Activated CD8-positive, alpha-beta memory T cell treated with anti-CD3 and anti-CD28 coated beads, Interleukin-2, amount 50 U/mL, for 1 hour (primary cell): Measurements from ENCODE around the gene MAN1A1.

ENCODE experiments used
- DNase-seq: peaks from one replicate; pipeline ENCODE4 v3.0.0-alpha.2; 2020; ENCODE audit errors: extremely low read depth

Gene MAN1A1

DNA sequence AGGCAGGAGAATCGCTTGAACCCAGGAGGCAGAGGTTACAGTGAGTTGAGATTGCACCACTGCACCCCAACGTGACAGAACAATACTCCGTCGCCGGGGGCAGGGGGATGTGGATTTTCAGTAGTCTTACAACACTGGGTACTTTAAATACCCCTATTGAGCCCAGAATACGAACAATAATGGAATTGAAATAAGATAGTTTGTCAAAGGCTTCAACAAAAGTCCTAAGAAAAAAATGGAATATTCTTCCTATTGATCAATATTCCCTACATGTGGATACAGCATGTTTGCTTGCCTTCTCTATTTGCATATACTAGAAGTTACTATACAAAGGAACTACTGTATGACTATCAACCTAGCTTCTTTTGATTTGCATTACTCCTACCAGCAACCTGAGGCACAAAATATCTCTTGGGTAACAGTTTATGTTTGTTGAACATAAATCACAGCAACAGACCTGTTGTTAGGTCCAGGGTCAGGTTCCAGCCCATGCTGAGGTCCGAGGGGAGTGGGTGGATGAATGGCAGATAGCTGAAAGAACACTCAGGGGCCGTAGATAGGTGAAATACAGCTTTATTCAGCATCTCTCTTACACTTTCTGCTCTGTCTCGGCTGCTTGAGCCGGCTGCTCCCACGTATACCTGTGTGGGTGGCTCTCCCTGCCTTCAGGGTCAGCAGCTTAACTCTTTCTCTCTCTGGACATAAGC lies 23.8 kb downstream of the MAN1A1 start:
- no peak for DNase-seq

DNA sequence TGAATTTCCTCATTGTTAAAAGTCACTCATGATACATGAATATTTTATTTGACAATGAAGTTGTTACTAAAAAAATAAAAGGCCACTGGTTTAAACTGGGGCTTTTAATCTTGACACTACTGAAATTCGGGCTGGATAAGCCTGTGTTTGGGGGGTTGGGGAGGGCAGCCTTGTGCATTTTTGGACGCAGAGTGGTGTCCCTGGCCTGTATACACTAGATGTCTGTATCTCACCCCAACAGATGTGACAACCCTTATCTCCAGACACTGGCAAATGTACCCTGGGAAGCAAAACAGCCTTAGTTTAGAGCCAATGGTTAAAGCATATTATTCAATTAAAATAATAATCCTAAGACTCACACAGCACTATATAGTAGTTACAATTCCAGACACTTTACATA lies 24.8 kb downstream of the MAN1A1 start:
- no peak for DNase-seq

DNA sequence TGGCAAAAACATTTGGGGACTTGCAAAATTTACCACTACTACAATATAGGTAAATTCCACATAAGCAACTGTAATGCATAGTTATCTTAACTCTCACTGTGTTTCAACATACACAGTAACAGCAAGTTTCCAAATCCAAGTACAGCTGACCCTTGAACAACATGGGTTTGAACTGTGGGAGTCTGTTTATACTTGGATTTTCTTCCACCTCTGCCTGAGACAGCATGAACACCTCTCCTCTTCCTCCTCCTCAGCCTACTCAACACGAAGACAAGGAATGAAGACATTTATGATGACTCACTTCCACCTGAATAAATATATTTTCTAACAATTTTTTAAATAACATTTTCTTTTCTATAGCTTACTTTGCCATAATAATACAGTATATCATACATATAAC lies 25.6 kb downstream of the MAN1A1 start:
- no peak for DNase-seq

DNA sequence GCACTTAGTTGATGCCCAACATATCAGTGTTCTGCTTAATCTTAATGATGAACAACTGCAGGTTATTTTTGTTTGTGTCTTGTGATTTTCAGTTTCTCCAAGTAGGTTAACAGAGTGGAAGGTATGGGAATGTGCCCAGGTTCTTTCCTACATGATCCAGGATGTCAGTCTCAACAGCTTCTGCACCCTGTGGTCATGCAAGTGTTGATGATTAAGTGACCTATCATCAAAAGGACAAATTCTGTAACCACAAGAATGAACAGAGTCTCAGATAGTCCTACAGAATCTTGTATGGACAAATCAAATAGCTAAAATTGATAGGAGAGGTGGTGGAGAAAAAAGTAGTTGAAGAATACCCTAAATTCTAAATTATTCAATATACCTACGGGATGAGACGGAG lies 26.1 kb downstream of the MAN1A1 start:
- DNase-seq = no peak

DNA sequence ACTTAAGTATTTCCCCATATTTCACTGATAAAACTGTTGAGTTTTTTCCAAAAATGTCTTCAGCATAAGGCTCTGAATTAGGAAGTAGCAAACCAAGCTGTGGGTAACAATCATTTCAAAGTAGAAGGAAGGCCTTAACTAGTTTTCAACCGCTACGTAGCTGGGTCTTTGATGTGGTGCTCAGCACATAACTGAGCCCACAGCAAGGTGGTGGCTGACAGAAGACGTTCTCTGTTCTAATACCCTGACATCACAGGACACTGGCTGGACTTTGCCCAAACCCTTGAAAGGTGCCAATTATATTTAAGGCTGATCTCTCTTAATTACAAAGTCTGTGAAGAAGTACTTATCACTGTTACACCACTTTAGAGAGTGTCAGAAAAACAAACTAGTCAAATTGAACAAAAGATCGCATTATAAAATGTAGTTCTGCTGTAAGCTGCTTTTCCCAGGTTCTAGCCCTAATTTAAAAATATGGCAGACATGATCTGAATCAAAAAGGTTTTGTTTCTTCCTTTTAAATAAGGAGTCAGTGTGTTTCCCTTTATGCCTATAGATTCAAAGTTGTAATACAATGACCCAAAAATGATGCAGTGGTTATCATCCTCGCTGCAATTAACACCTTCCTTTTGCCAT lies 26.7 kb downstream of the MAN1A1 start:
- DNase-seq = no peak

DNA sequence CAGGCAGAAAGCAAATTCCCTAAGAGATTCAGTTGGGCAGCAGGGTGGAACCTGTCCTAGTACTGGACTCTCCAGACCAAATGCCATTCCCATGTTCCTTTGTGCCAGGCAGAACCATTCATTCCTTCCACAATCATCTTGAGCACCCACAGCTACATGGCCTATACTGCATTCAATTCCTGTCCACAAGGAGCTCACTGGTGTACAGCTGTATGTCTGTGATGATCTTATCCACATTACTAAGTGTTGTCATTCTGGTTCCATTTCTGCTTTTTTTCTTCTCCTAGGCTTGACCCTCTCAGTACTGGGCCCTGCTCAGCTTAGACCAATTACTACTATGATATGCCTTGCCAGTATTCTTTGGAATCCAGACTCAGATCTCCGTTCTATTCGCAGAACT lies 27.5 kb downstream of the MAN1A1 start:
- no peak for DNase-seq

DNA sequence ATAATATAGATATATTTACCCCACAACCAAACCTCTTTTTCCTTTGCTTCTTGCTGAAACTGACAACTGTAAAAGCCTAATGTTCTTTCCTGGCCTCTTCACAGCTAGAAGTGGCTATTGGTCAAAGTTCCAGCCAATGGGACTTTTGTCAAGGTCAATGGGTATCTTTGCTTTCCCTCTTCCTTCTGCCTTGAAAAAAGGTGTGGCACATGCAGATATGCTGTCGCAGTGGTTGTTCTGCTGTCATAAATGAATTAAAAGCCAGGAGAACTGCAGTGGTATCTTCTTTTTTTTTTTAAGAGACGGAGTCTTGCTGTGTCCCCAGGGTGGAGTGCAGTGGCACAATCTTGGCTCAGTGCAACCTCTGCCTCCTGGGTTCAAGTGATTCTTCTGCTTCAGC lies 29.9 kb downstream of the MAN1A1 start:
- DNase-seq = no peak

DNA sequence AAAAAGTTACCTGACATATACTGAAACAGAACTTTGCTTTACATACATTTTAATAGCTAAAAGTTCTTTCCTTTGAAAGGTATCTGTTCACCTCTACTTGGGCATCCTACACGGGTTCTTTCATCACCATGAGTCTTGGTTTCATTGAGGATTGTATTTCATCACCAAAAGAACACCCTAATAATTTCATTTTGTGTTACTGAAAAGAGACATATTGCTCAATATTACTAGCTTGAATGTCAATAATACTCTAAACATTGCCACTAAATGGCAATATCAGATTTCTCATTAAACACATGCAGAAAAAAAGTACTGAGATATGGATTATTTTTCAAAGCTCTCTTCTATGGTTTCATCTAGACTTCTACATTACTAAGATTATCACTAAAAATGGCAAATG lies 30.8 kb downstream of the MAN1A1 start:
- DNase-seq = no peak

DNA sequence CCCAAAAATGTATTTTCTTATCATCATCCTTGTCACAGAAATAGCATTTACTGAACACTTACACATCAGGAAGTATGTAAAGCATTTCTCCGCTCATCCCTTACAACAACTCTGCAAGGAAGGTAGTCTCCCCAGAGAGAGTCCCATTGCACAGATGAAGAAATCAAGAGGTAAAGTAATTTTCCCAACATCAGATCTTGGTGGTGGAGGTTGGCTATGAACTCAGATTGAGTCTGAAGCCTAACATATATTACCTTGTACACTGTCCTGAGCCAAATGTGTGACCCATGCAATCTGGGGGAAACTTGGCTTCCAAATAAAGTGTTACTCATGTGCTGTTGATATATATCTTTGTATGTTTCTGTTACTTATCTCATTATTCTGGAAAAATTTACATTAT lies 31.4 kb downstream of the MAN1A1 start:
- DNase-seq = no peak

DNA sequence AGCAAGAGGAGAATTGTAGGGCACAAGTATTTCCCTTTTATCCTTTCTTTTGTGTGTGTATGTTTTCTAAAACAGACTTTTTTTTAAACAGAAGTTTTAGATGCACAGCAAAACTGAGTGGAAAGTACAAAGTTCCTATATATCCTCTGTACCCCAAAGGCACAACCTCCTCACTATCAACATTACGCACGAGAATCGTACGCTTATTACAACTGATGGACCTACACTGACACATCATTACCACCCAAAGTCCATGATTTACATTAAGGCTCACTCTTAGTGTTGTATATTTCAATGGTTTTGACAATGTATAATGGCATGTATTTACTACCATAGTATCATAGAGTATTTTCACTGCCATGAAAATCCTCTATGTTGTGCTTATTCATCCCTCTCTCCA lies 32.6 kb downstream of the MAN1A1 start:
- DNase-seq = no peak

DNA sequence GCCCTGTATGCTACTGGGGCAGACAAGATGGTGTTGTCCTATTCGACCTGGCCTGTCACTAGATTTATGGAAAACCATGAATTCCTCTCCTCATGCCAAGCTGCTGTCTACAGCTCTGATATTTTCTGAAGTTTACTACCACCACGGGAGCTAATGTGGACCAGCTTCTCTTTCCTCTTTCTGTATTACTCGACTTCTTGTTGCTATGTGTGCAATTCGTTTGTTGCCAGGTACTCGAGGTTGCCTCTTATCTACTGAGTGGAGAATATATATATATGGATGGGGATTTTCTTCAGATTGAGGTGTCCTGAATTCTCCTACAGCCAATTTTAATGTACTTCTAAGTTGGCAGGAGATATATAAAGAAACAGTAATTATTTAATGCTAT lies 34.7 kb downstream of the MAN1A1 start:
- no peak for DNase-seq

DNA sequence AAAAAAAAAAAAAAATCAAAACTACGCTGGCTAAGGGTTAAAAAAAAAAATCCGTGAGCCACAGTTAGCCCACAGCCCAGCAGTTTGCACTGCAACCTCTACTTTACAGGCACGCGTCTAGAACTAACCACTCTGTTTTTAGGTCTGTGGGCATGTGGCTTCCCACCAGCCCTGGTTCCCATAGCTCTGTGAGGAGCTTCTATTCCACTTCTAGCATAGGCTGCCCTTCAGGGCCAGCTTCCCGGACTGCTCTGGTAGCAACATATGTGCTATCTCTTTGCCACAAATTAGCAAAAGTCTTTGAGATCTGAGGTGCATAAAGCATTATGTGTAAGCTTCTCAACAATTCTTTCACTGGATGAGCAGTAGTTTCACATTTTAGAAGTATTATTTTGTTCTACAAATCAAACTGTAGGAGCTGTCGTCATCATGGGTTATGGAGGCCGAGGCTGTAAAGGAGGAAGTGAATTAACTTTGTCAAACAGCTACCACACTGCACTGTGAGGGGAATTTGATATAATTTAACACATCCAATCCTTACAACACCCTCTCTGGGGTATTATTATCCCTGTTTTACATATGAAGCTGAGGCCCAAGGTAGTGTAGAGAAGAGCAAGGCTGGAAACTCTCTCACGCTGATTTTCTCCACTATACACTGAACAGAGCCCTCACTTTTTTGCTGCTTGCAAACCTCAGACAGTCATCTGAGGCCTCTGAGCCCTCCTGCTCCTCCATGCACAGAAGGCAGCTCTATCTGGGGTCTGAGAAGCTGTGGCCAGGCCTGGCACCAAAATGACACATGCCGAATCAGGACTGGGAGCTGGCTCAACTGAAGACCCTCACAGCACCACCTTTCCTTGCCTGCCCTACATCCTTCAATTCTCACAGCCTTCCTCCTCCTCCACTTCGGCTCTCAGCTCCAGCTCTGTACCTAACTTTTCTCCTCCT lies 35.4 kb downstream of the MAN1A1 start:
- DNase-seq = no peak

DNA sequence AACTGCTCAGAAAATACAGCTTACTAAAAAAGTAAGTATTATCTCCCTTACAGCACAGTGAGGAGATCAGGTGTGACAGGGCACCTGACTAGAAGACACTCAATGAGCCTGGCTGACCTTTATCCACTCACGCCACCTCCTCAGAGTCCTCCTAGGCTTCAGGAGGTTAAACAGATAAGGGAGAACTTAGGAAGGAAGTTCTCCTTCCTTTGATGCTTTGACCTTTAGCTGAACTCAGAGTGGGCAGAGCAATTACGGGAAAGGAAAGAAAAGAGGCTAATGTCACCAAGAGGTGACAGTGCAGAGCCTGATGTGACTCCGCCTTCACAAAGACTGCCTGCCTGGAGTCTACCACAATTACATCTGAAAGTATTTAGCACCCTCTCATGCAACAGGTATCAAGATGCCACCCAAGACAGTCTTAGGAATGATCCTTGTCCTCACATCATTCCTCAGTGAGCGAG lies 36.7 kb downstream of the MAN1A1 start:
- DNase-seq = no peak

DNA sequence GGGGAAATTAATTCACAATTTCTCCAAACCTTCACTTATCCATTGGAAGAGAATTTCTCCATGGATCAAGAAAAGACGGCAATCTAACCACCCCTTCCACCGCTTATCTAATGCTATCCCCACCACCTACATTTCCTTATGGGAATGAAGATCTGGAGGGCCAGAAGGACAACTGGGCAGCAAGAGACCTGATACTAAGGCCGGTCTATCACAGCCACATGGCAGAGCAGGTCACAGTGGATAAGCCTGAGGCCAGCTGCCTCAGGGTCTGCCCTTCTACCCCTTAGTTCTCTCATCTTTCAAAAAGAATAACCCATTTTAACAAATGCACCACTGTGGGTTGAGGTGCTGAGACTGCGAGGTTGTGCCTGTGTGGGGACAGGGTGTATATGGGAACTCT lies 37.1 kb downstream of the MAN1A1 start:
- DNase-seq = no peak

DNA sequence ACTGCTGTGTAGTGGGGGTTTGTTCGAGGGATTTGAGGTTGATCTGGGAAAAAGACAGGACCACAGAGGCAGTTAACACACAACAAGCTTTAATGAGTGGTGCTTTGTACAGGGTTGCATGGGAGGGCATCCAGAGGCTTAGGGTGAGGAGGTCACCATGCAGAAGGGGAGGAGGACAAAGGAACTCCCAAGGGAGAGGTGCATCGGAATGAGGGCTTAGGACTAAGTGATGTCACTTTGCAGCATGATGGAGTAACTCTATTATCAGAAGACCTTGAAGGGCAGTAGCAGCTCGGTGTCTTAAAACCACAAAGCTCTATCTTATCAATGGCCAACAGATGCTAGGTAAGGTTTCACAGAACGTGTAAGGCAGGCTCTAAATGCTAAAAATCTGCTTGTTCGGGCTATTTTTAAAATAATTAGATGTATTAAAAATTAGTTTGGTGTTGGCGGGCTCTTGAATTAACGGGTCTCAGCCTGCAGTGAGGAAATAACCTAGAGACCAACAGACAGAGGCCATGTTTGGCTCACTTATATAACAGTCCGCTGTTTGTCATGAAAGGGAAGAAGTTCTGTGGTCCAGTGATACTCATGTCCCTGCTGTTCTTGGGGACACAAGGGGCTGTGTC lies 37.9 kb downstream of the MAN1A1 start:
- DNase-seq = no peak

DNA sequence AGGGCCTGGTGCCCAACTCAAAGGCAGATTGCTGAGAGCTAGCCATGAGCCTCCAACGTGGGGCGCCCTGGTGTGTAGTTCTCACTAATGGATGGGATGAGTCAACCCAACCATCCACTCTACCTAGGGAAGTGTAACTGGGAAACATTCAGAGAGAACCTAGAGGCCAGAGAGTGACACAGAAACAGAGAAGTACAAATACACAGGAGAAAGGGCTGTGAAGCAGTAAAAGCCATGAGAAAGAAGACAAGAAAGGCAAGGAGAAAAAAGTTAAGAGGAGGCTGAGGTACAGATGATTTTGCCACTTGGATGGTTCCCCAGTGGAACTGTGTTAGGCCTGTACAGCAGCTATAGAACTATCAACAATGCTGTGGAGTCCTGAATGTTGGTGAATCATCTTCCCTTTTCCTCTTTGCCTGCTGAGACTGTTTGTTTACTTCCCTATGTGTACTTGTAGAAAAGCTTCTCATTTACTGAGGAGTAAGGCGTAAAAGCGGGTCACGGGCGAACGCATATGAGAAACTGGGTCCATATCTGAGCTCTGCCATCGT lies 39.0 kb downstream of the MAN1A1 start:
- no peak for DNase-seq

DNA sequence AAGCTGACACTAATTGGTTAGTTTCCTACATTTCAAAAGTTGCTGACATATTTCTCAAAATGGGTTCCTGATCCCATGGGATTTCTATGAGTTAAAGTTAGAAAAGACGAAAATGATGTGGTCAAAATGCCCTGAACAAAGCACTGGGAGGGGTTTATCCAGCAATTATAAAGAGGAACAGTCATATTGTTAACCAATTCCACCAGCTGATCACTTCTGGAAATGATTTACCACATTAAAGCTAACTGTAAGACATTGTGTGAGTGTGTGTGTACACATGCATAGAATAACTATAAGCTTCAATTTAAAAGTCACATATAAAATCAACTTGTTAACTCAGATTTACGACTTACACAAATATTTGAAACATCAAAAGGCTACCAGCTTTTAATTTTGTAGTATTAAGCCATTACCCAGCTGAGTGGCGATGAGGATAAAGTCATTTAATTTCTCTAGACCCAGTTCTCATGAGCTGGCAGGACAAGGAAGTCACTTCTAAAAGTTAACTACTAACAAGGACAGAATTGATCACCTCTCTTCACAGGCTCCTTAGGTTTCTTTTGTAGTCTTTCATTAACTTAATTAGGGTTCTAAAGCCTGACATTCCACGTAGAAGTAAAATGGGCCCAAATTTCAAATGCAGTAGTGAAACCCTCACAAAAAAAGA lies 40.4 kb downstream of the MAN1A1 start:
- no peak for DNase-seq

DNA sequence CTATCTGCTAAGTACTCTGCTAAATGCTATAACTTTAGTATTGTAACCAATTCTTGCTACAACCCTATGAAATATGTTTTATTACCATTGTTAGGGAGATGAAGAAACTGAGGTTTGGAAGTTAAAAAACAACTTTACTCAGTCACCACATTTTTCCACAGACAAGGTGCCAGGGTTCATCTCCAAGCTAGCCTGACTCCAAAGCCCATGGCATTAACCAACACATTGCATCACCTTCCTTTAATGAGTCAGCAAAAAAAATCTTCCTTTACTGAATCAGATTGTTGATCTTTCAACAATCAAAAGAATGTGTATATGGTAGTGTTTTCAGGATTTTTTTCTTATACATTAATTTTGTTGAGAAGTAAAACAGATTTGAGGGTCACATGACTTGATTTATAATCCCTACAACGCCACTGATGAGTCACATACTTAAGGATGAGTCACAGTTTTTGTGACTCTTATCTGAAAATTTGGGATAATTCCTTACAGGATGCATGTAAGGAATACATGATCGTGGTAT lies 41.5 kb downstream of the MAN1A1 start:
- DNase-seq = no peak

DNA sequence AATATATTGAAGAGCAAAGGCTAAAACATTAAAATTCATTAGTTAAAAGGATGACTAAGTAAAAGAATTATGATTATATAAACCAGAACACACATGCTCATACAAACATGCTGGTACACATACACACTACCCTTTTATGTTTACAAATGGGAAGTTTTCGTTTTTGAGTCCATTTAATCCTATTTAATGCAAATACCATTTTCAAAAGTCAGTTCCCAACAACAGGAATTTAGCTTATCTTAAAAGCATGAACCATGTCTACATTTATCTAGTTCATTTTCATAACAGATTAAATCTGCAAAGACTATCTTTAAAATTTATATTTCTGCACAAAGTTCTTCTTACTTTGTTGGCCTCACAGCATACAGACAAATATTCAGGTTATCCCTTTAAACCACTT lies 42.5 kb downstream of the MAN1A1 start:
- DNase-seq = no peak

DNA sequence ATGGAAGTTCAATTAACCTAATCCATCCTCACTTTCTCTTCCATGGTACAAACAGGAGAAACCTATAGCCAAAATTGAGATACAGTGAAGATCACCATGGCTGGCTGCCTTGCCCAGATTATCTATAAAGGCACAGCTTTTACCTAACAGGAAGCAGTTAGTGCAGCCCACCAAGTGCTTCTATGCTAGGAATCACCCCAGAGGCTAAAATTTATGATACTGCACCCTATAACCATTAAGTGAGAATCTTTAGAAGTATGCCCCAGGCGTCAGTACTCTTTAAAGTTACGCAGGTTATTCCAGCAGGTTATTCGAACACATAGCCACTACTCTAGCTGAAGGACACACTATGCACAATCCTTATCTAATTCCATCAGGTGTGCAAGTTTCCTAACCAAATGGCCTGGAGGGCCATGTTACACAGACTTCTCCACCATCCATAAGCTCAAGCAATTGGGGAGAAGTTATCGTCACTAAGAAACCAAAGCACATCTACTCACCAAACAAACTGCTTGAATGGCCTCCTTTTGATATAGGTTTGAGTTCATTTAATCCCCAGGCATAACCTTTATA lies 43.1 kb downstream of the MAN1A1 start:
- no peak for DNase-seq
